Measurements from ENCODE around the gene WAC. TPM values are rescaled to one million over a fixed set of nuclear protein-coding genes. Genes with fewer than 3 reads are reported as not detected.

WAC gene
- total RNA-seq, 4 donors from 2014 or later, result 55.7 to 83.4 (median 69.6) TPM

DNA sequence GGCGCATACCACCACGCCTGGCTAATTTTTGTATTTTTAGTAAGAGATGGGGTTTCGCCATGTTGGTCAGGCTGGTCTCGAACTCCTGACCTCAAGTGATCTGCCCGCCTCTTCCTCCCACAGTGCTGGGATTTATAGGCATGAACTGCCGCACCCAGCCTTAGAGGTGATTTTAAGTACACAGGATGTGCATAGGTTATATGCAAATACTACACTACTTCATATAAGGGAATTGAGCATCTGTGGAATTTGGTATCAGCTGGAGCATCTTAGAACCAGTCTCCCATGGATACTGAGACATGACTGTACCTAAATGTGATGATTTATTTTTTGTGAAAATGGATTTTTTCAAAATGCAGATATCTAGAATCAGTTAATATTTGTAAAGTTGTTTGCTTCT lies 21.1 kb downstream of the WAC start:
- peaks cover 83 to 84% of the 10 kb centered on the region in 2 donors for H3K4me1 ChIP-seq
- no peak overlapping the region for H3K27ac ChIP-seq
- no peaks in the 10 kb centered on the region for H3K9me3 ChIP-seq
- no peak for ATAC-seq
- peaks cover 0 to 1% of the 10 kb centered on the region in 2 donors for H3K36me3 ChIP-seq
- DNase-seq, result no peak
- no peak overlapping the region for H3K4me3 ChIP-seq
- H3K27me3 ChIP-seq, result no peaks in the 10 kb centered on the region
- intact Hi-C loops (cut with DNase I; ENCODE audit: low total_unique reads), result no loop called here
- in situ Hi-C loops (cut with MboI; ENCODE audit: low sequenced_read_pairs in 4 of 4), result no loop called here
- TF ChIP-seq, protein P1, sequence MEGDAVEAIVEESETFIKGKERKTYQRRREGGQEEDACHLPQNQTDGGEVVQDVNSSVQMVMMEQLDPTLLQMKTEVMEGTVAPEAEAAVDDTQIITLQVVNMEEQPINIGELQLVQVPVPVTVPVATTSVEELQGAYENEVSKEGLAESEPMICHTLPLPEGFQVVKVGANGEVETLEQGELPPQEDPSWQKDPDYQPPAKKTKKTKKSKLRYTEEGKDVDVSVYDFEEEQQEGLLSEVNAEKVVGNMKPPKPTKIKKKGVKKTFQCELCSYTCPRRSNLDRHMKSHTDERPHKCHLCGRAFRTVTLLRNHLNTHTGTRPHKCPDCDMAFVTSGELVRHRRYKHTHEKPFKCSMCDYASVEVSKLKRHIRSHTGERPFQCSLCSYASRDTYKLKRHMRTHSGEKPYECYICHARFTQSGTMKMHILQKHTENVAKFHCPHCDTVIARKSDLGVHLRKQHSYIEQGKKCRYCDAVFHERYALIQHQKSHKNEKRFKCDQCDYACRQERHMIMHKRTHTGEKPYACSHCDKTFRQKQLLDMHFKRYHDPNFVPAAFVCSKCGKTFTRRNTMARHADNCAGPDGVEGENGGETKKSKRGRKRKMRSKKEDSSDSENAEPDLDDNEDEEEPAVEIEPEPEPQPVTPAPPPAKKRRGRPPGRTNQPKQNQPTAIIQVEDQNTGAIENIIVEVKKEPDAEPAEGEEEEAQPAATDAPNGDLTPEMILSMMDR (IDR thresholded peaks at IDR 0.05 in 4 of 5, conservative IDR thresholded peaks at IDR 0.05 in 1 of 5), result no peak
- no peak for TF ChIP-seq POLR2A (IDR thresholded peaks at IDR 0.05)

DNA sequence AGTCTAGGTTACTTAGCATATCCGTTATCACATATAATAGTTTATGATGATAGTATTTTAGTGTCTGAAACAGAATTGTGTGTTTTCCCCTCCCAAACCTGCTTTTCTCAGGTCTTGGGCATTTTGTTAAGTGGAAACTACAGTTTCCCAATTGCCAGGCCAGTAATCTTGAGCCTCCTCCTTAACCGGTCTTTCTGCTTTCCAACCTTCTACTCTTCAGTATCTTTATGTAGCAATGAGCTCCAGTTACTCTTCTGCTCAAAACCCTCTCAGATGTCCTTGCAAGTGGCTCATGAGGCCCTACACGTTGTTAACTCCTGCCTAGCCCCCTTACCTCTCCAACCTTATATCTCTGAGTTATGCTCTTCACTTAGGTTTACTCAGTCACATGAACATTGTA lies 22.0 kb downstream of the WAC start:
- Histone ChIP-seq H3K27me3 (no peaks in the 10 kb centered on the region), H3K36me3 (no peaks in the 10 kb centered on the region), H3K4me1 (peaks cover 92 to 93% of the 10 kb centered on the region in 2 donors), H3K9me3 (no peaks in the 10 kb centered on the region), H3K4me3 (no peak overlapping the region), H3K27ac (no peak overlapping the region)
- DNase-seq (no peak), ATAC-seq (no peak)
- TF ChIP-seq, protein P1 (IDR thresholded peaks at IDR 0.05 in 4 of 5, conservative IDR thresholded peaks at IDR 0.05 in 1 of 5), result no peak
- no peak for TF ChIP-seq POLR2A (IDR thresholded peaks at IDR 0.05)
- in situ Hi-C loops (cut with MboI; ENCODE audit: low sequenced_read_pairs in 4 of 4), result no loop called here
- intact Hi-C loops (cut with DNase I; ENCODE audit: low total_unique reads), result no loop called here

DNA sequence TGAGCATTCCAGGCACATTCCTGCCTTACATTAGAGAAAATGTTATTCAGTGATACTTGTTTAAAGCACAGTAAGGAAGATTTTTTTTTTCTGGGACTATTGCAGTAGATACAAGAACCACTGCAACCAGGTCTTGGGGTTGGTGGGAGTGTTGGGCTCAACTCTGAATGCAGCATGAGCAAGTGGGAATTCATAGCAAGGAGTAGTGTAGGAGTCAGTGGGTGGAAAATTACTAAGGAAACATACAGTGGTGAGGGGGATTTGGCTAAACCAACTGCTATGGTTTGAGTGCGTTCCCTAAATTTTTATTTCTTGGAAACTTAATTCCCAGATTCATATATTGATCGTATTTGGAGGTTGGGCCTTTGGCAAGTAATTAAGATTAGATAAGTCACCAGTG lies 22.4 kb downstream of the WAC start:
- no peak for TF ChIP-seq POLR2A (IDR thresholded peaks at IDR 0.05)
- TF ChIP-seq, protein P1 (IDR thresholded peaks at IDR 0.05 in 4 of 5, conservative IDR thresholded peaks at IDR 0.05 in 1 of 5), result no peak
- ATAC-seq (no peak), DNase-seq (no peak)
- intact Hi-C loops (cut with DNase I; ENCODE audit: low total_unique reads), result no loop called here
- Histone ChIP-seq H3K4me1 (peaks cover 93 to 95% of the 10 kb centered on the region in 2 donors), H3K27me3 (no peaks in the 10 kb centered on the region), H3K36me3 (no peaks in the 10 kb centered on the region), H3K9me3 (no peaks in the 10 kb centered on the region), H3K4me3 (no peak overlapping the region), H3K27ac (no peak overlapping the region)
- in situ Hi-C loops (cut with MboI; ENCODE audit: low sequenced_read_pairs in 4 of 4), result no loop called here

- no peaks in the 10 kb centered on the region for H3K36me3 ChIP-seq
- TF ChIP-seq, protein P1 (IDR thresholded peaks at IDR 0.05 in 4 of 5, conservative IDR thresholded peaks at IDR 0.05 in 1 of 5), result no peak
- TF ChIP-seq POLR2A (IDR thresholded peaks at IDR 0.05), result no peak
- H3K4me1 ChIP-seq, result peaks cover 85 to 92% of the 10 kb centered on the region in 2 donors
- in situ Hi-C loops (cut with MboI; ENCODE audit: low sequenced_read_pairs in 4 of 4), result no loop called here
- DNase-seq (no peak), ATAC-seq (no peak)
- no peaks in the 10 kb centered on the region for H3K27me3 ChIP-seq
- intact Hi-C loops (cut with DNase I; ENCODE audit: low total_unique reads), result no loop called here
- H3K9me3 ChIP-seq, result no peaks in the 10 kb centered on the region
- no peak overlapping the region for H3K27ac ChIP-seq
- no peak overlapping the region for H3K4me3 ChIP-seq
Measured at GRCh38 chr10:28556142-28556541, 23.2 kb downstream of the WAC start.

- in situ Hi-C loops (cut with MboI; ENCODE audit: low sequenced_read_pairs in 4 of 4) (no loop called here), intact Hi-C loops (cut with DNase I; ENCODE audit: low total_unique reads) (no loop called here)
- peaks cover 67 to 78% of the 10 kb centered on the region in 2 donors for H3K4me1 ChIP-seq
- ATAC-seq (no peak), DNase-seq (no peak)
- no peaks in the 10 kb centered on the region for H3K27me3 ChIP-seq
- H3K36me3 ChIP-seq, result no peaks in the 10 kb centered on the region
- no peaks in the 10 kb centered on the region for H3K9me3 ChIP-seq
- TF ChIP-seq, protein P1 (IDR thresholded peaks at IDR 0.05 in 4 of 5, conservative IDR thresholded peaks at IDR 0.05 in 1 of 5), result no peak
- no peak for TF ChIP-seq POLR2A (IDR thresholded peaks at IDR 0.05)
- no peak overlapping the region for H3K27ac ChIP-seq
- H3K4me3 ChIP-seq, result no peak overlapping the region
Measured at GRCh38 chr10:28558186-28558585, 25.3 kb downstream of the WAC start.

All from gastrocnemius medialis (tissue), 4 donors.